Measurements from ENCODE around the gene ENSA.
"Not testable (repeated sequence)": the region's sequence is repeated elsewhere in the genome, so short reads cannot be mapped to it uniquely, and the experiment has no call there.

The ENSA gene

GRCh38 chr1:150629115-150629928 lies at the start of gene ENSA:
Gene ENSA, minus strand, starts transcription at chr1:150629612. Its CDS starts 142 bp downstream, at chr1:150629470.
- peak; percentile 99 for DNase-seq

GRCh38 chr1:150678988-150679387 lies 49.6 kb upstream of the ENSA start:
- no peak for DNase-seq

- DNase-seq: no peak
These were observed 45.5 kb upstream of the ENSA start for GRCh38 chr1:150674881-150675280.

- no peak for DNase-seq
These were observed 33.9 kb upstream of the ENSA start for GRCh38 chr1:150663321-150663720.

- DNase-seq: no peak
These were observed 33.4 kb upstream of the ENSA start for GRCh38 chr1:150662811-150663210.

- DNase-seq: no peak
These were observed 31.7 kb upstream of the ENSA start for GRCh38 chr1:150661156-150661555.

- no peak for DNase-seq
These were observed 31.2 kb upstream of the ENSA start for GRCh38 chr1:150660584-150660983.

GRCh38 chr1:150657064-150657463 lies 27.7 kb upstream of the ENSA start:
- not testable (repeated sequence) for DNase-seq

GRCh38 chr1:150654635-150655034 lies 25.2 kb upstream of the ENSA start:
- not testable (repeated sequence) for DNase-seq

- no peak for DNase-seq
These were observed 20.8 kb upstream of the ENSA start for GRCh38 chr1:150650193-150650592.

- DNase-seq: no peak
These were observed 20.1 kb upstream of the ENSA start for GRCh38 chr1:150649441-150650075.

GRCh38 chr1:150642296-150642695 lies 12.9 kb upstream of the ENSA start:
- DNase-seq: no peak

GRCh38 chr1:150641126-150641815 lies 11.9 kb upstream of the ENSA start:
- not testable (repeated sequence) for DNase-seq

- DNase-seq: not testable (repeated sequence)
These were observed 9.0 kb upstream of the ENSA start for GRCh38 chr1:150638430-150638829.

GRCh38 chr1:150634839-150635622 lies 5.6 kb upstream of the ENSA start:
- DNase-seq: not testable (repeated sequence)

- no peak for DNase-seq
These were observed 672 bp downstream of the ENSA start for GRCh38 chr1:150628766-150629114.

GRCh38 chr1:150627826-150628410 lies 1.5 kb downstream of the ENSA start:
- no peak for DNase-seq

GRCh38 chr1:150626150-150626549 lies 3.3 kb downstream of the ENSA start:
- DNase-seq: no peak

- DNase-seq: not testable (repeated sequence)
These were observed 4.9 kb downstream of the ENSA start for GRCh38 chr1:150624546-150624945.

- not testable (repeated sequence) for DNase-seq
These were observed 5.3 kb downstream of the ENSA start for GRCh38 chr1:150624134-150624533.

GRCh38 chr1:150622303-150622975 lies 7.0 kb downstream of the ENSA start:
- DNase-seq: no peak
